ENCODE measurements around the gene INPP5K.

The INPP5K gene

GRCh38 chr17:1511756-1512321 lies 4.6 kb downstream of the INPP5K start (continued):
- TF ChIP-seq OVOL3 (tag by site-specific recombination; IDR thresholded peaks at IDR 0.05), result no peak
- no peak for TF ChIP-seq ZFP69B (tag by site-specific recombination; IDR thresholded peaks at IDR 0.05)
- TF ChIP-seq KLF9 (tag by site-specific recombination; IDR thresholded peaks at IDR 0.05; ENCODE audit: low read depth), result no peak
- TF ChIP-seq KLF10 (tag by site-specific recombination; IDR thresholded peaks at IDR 0.05), result no peak
- no peak for TF ChIP-seq IKZF3 (tag by site-specific recombination; IDR thresholded peaks at IDR 0.05)
- TF ChIP-seq, protein P1, sequence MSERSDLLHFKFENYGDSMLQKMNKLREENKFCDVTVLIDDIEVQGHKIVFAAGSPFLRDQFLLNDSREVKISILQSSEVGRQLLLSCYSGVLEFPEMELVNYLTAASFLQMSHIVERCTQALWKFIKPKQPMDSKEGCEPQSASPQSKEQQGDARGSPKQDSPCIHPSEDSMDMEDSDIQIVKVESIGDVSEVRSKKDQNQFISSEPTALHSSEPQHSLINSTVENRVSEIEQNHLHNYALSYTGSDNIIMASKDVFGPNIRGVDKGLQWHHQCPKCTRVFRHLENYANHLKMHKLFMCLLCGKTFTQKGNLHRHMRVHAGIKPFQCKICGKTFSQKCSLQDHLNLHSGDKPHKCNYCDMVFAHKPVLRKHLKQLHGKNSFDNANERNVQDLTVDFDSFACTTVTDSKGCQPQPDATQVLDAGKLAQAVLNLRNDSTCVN (tag by site-specific recombination; optimal IDR thresholded peaks at IDR 0.05), result no peak
- TF ChIP-seq, protein P2, sequence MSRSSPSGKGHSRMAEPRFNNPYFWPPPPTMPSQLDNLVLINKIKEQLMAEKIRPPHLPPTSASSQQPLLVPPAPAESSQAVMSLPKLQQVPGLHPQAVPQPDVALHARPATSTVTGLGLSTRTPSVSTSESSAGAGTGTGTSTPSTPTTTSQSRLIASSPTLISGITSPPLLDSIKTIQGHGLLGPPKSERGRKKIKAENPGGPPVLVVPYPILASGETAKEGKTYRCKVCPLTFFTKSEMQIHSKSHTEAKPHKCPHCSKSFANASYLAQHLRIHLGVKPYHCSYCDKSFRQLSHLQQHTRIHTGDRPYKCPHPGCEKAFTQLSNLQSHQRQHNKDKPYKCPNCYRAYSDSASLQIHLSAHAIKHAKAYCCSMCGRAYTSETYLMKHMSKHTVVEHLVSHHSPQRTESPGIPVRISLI (tag by site-specific recombination; IDR thresholded peaks at IDR 0.05), result no peak
- TF ChIP-seq ZNF558 (tag by site-specific recombination; IDR thresholded peaks at IDR 0.05), result no peak
- no peak for TF ChIP-seq TRIM28 (IDR thresholded peaks at IDR 0.05; ENCODE audit: borderline replicate concordance, low read length)
- TF ChIP-seq, protein P3, sequence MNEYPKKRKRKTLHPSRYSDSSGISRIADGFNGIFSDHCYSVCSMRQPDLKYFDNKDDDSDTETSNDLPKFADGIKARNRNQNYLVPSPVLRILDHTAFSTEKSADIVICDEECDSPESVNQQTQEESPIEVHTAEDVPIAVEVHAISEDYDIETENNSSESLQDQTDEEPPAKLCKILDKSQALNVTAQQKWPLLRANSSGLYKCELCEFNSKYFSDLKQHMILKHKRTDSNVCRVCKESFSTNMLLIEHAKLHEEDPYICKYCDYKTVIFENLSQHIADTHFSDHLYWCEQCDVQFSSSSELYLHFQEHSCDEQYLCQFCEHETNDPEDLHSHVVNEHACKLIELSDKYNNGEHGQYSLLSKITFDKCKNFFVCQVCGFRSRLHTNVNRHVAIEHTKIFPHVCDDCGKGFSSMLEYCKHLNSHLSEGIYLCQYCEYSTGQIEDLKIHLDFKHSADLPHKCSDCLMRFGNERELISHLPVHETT (tag by site-specific recombination; IDR thresholded peaks at IDR 0.05), result no peak
- TF ChIP-seq ZBTB21 (tag by site-specific recombination; IDR thresholded peaks at IDR 0.05), result no peak
- TF ChIP-seq EGR2 (tag by site-specific recombination; IDR thresholded peaks at IDR 0.05; ENCODE audit: low read depth), result peak; percentile 28; the same call in 1 of the 2 replicates
- TF ChIP-seq, protein P4, sequence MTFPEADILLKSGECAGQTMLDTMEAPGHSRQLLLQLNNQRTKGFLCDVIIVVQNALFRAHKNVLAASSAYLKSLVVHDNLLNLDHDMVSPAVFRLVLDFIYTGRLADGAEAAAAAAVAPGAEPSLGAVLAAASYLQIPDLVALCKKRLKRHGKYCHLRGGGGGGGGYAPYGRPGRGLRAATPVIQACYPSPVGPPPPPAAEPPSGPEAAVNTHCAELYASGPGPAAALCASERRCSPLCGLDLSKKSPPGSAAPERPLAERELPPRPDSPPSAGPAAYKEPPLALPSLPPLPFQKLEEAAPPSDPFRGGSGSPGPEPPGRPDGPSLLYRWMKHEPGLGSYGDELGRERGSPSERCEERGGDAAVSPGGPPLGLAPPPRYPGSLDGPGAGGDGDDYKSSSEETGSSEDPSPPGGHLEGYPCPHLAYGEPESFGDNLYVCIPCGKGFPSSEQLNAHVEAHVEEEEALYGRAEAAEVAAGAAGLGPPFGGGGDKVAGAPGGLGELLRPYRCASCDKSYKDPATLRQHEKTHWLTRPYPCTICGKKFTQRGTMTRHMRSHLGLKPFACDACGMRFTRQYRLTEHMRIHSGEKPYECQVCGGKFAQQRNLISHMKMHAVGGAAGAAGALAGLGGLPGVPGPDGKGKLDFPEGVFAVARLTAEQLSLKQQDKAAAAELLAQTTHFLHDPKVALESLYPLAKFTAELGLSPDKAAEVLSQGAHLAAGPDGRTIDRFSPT (tag by site-specific recombination; IDR thresholded peaks at IDR 0.05), result no peak
- TF ChIP-seq, protein P5, sequence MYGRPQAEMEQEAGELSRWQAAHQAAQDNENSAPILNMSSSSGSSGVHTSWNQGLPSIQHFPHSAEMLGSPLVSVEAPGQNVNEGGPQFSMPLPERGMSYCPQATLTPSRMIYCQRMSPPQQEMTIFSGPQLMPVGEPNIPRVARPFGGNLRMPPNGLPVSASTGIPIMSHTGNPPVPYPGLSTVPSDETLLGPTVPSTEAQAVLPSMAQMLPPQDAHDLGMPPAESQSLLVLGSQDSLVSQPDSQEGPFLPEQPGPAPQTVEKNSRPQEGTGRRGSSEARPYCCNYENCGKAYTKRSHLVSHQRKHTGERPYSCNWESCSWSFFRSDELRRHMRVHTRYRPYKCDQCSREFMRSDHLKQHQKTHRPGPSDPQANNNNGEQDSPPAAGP (tag by site-specific recombination; IDR thresholded peaks at IDR 0.05), result peak; percentile 75; the same call in 1 of the 2 replicates
- TF ChIP-seq KLF1 (tag by site-specific recombination; IDR thresholded peaks at IDR 0.05), result peak; percentile 86
- TF ChIP-seq ZNF645 (tag by site-specific recombination; IDR thresholded peaks at IDR 0.05), result no peak
- no peak for TF ChIP-seq GLIS1 (tag by site-specific recombination; IDR thresholded peaks at IDR 0.05)

- no peak for TF ChIP-seq KLF7 (tag by site-specific recombination; IDR thresholded peaks at IDR 0.05; ENCODE audit: borderline replicate concordance)
- no peak for TF ChIP-seq ZNF548 (tag by site-specific recombination; IDR thresholded peaks at IDR 0.05)
- CTCF ChIA-PET, result interaction anchor here (0.7 to 2.4 kb wide), 3 partner anchors 9 to 274 kb away, joined by 3 to 10 read pairs (median 4); no protein-coding TSS in a partner anchor
- Histone ChIP-seq H3K36me3 (ENCODE audit: control insufficient read depth in 2 of 2, insufficient read depth in 1 of 2, low read length in 2 of 2) (peaks cover 3 to 69% of the 10 kb centered on the region in 2 experiments; a peak in 1 of 3 replicates), H3K4me3 (ENCODE audit: low read depth, low read length) (no peak overlapping the region), H3K9me3 (ENCODE audit: control insufficient read depth, insufficient read depth, low read depth, low read length) (no peaks in the 10 kb centered on the region), H3K4me1 (ENCODE audit: control insufficient read depth, insufficient read depth, low read length) (no peaks in the 10 kb centered on the region), H3K27ac (ENCODE audit: extremely low read depth, low read depth, low read length) (no peak overlapping the region)
- POLR2A ChIA-PET, result no interaction called here
Observed at GRCh38 chr17:1511290-1511689, 5.1 kb downstream of the INPP5K start.

Data from HEK293 (cell line).